WTC11 (cell line): Measurements from ENCODE around the gene NNAT. TPM values are rescaled to one million over a fixed set of nuclear protein-coding genes. Genes with fewer than 3 reads are reported as not detected.

Experiments
- ATAC-seq: fragments of 200-7000 bp; cut with Tn5 transposase; 2 replicates; pipeline ENCODE4 v1.10.0; 2021; ENCODE audit warnings: mild to moderate bottlenecking, moderate library complexity
- CTCF ChIA-PET: fragments of 300-600 bp; sonication (Branson Sonifier 250); formaldehyde crosslinking; loops from one replicate; lab custom pipeline; 2021; ENCODE audit warnings: antibody characterized with exemption; lab: Charles Lee
- POLR2A ChIA-PET: fragments of 350-600 bp; sonication (Branson Sonifier 250); formaldehyde crosslinking; loops from one replicate; lab custom pipeline; 2021; ENCODE audit warnings: antibody characterized with exemption; lab: Charles Lee
- DNase-seq: peaks from one replicate; pipeline ENCODE4 v3.0.0; 2021; ENCODE audit warnings: low spot score
- H3K27ac Mint-ChIP-seq: 2 replicates; pipeline ENCODE4 v1.8.0; 2021; ENCODE audit warnings: mixed read lengths
- H3K27me3 Mint-ChIP-seq: 2 replicates; pipeline ENCODE4 v1.8.0; 2021; ENCODE audit warnings: low read depth, mild to moderate bottlenecking, moderate library complexity, mixed read lengths
- H3K36me3 Mint-ChIP-seq: 2 replicates; pipeline ENCODE4 v1.8.0; 2021; ENCODE audit warnings: mixed read lengths
- H3K4me1 Mint-ChIP-seq: 2 replicates; pipeline ENCODE4 v1.8.0; 2022; ENCODE audit warnings: mixed read lengths
- H3K4me3 Mint-ChIP-seq: 2 replicates; pipeline ENCODE4 v1.8.0; 2021; ENCODE audit warnings: mild to moderate bottlenecking, moderate library complexity, mixed read lengths
- H3K9me3 Mint-ChIP-seq: 2 replicates; pipeline ENCODE4 v1.8.0; 2021; ENCODE audit warnings: mixed read lengths
- ATF1 ChIP-seq: sonication (generic); formaldehyde crosslinking; IDR thresholded peaks from 2 replicates; pipeline ENCODE4 v1.8.1; 2023; ENCODE audit warnings: mild to moderate bottlenecking, moderate library complexity, missing genetic modification reagents
- CREB1 ChIP-seq: sonication (generic); formaldehyde crosslinking; IDR thresholded peaks from 2 replicates; pipeline ENCODE4 v1.8.0; 2023; ENCODE audit warnings: mild to moderate bottlenecking, missing genetic modification reagents
- GRHL2 ChIP-seq: fragments of 250-450 bp; sonication (Bioruptor Pico); IDR thresholded peaks from 2 replicates; pipeline ENCODE4 v1.8.0; 2022; ENCODE audit warnings: mild to moderate bottlenecking, moderate library complexity; ENCODE audit not compliant: insufficient replicate concordance, severe bottlenecking
- GTF2I ChIP-seq: fragments of 250-450 bp; sonication (Bioruptor Pico); conservative IDR thresholded peaks from 2 replicates; pipeline ENCODE4 v1.4.0; 2021; ENCODE audit warnings: mild to moderate bottlenecking
- HMGA2 ChIP-seq: fragments of 250-450 bp; sonication (Bioruptor Pico); IDR thresholded peaks from 2 replicates; pipeline ENCODE4 v1.4.0; 2021; ENCODE audit warnings: mild to moderate bottlenecking, moderate library complexity
- KAT7 ChIP-seq: sonication (generic); formaldehyde crosslinking; IDR thresholded peaks from 2 replicates; pipeline ENCODE4 v1.8.1; 2023; ENCODE audit warnings: missing genetic modification reagents, mild to moderate bottlenecking, borderline replicate concordance
- PRRX2 ChIP-seq: fragments of 250-450 bp; sonication (Bioruptor Pico); IDR thresholded peaks from 2 replicates; pipeline ENCODE4 v1.8.0; 2021; ENCODE audit warnings: mild to moderate bottlenecking
- RELA ChIP-seq: sonication (generic); formaldehyde crosslinking; IDR thresholded peaks from 2 replicates; pipeline ENCODE4 v1.8.1; 2022; ENCODE audit warnings: missing genetic modification reagents, mild to moderate bottlenecking, borderline replicate concordance
- SMAD3 ChIP-seq: sonication (generic); formaldehyde crosslinking; IDR thresholded peaks from 2 replicates; pipeline ENCODE4 v1.8.0; 2022; ENCODE audit warnings: missing genetic modification reagents, mild to moderate bottlenecking, borderline replicate concordance
- TP53 ChIP-seq: sonication (generic); formaldehyde crosslinking; IDR thresholded peaks from 2 replicates; pipeline ENCODE4 v1.8.1; 2023; ENCODE audit warnings: mild to moderate bottlenecking, missing genetic modification reagents
- ZNF396 ChIP-seq: fragments of 250-450 bp; sonication (Bioruptor Pico); IDR thresholded peaks from 2 replicates; pipeline ENCODE4 v1.8.0; 2021; ENCODE audit warnings: mild to moderate bottlenecking, moderate library complexity, borderline replicate concordance
- ZNF671 ChIP-seq: fragments of 250-450 bp; sonication (Bioruptor Pico); IDR thresholded peaks from 2 replicates; pipeline ENCODE4 v1.8.0; 2021; ENCODE audit warnings: mild to moderate bottlenecking
- total RNA-seq: library from RNA; stranded (reverse); gene quantifications from 3 replicates; pipeline ENCODE4 v1.2.3, GENCODE V29; 2021
- TF ChIP-seq, protein P1 (sequence below): sonication (generic); formaldehyde crosslinking; IDR thresholded peaks from 2 replicates; pipeline ENCODE4 v1.8.0; 2023; ENCODE audit warnings: mild to moderate bottlenecking, missing genetic modification reagents
- TF ChIP-seq, protein P2 (sequence below): sonication (generic); formaldehyde crosslinking; IDR thresholded peaks from 2 replicates; pipeline ENCODE4 v1.8.1; 2023; ENCODE audit warnings: mild to moderate bottlenecking, missing genetic modification reagents, moderate library complexity
- TF ChIP-seq, protein P3 (sequence below): sonication (generic); formaldehyde crosslinking; IDR thresholded peaks from 2 replicates; pipeline ENCODE4 v1.8.1; 2022; ENCODE audit warnings: mild to moderate bottlenecking, moderate library complexity, missing genetic modification reagents
- TF ChIP-seq, protein P4 (sequence below): sonication (generic); formaldehyde crosslinking; IDR thresholded peaks from 2 replicates; pipeline ENCODE4 v1.8.1; 2022; ENCODE audit warnings: low read depth, mild to moderate bottlenecking, moderate library complexity, missing genetic modification reagents, borderline replicate concordance
- TF ChIP-seq, protein P5 (sequence below): sonication (generic); formaldehyde crosslinking; IDR thresholded peaks from 2 replicates; pipeline ENCODE4 v1.8.1; 2022; ENCODE audit warnings: low read depth, missing genetic modification reagents, borderline replicate concordance
- TF ChIP-seq, protein P6 (sequence below): fragments of 250-450 bp; sonication (Bioruptor Pico); conservative IDR thresholded peaks from 2 replicates; pipeline ENCODE4 v1.9.0; 2021; ENCODE audit warnings: mild to moderate bottlenecking
- TF ChIP-seq, protein P7 (sequence below): fragments of 200-600 bp; IDR thresholded peaks from 2 replicates; pipeline ENCODE4 v1.8.0; 2022; ENCODE audit warnings: antibody characterized with exemption
- TF ChIP-seq, protein P8 (sequence below): sonication (generic); formaldehyde crosslinking; IDR thresholded peaks from 2 replicates; pipeline ENCODE4 v1.8.0; 2022; ENCODE audit warnings: mild to moderate bottlenecking, missing genetic modification reagents

NNAT gene
- total RNA-seq, 1 experiment from 2014 or later = 90.0 TPM

DNA sequence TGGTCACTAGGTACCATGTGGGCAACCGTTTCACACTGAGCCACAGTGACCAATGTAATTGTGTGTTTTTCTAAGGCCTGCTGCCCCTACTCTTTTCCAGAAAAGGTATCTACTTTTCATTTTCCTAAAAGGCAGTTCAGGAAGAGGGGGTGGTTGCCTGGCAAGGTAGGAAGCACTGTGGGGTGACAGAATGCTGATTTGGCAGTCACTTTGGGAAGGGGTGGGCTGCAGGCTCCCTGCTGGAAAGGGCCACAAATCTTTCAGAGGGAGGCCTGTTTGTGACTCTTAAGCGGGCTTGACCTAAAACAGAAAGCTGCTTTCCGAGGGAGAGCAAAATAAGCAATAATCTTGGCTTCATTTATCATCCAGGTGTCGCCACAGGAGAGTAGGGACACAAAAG is 5.2 kb upstream of the NNAT start:
- DNase-seq = no peak
- no peak for TF ChIP-seq HMGA2 (CRISPR knock-in tag)
- no peak for TF ChIP-seq KAT7 (CRISPR knock-in tag)
- TF ChIP-seq, protein P1, sequence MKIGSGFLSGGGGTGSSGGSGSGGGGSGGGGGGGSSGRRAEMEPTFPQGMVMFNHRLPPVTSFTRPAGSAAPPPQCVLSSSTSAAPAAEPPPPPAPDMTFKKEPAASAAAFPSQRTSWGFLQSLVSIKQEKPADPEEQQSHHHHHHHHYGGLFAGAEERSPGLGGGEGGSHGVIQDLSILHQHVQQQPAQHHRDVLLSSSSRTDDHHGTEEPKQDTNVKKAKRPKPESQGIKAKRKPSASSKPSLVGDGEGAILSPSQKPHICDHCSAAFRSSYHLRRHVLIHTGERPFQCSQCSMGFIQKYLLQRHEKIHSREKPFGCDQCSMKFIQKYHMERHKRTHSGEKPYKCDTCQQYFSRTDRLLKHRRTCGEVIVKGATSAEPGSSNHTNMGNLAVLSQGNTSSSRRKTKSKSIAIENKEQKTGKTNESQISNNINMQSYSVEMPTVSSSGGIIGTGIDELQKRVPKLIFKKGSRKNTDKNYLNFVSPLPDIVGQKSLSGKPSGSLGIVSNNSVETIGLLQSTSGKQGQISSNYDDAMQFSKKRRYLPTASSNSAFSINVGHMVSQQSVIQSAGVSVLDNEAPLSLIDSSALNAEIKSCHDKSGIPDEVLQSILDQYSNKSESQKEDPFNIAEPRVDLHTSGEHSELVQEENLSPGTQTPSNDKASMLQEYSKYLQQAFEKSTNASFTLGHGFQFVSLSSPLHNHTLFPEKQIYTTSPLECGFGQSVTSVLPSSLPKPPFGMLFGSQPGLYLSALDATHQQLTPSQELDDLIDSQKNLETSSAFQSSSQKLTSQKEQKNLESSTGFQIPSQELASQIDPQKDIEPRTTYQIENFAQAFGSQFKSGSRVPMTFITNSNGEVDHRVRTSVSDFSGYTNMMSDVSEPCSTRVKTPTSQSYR (CRISPR knock-in tag) = no peak
- TF ChIP-seq, protein P2, sequence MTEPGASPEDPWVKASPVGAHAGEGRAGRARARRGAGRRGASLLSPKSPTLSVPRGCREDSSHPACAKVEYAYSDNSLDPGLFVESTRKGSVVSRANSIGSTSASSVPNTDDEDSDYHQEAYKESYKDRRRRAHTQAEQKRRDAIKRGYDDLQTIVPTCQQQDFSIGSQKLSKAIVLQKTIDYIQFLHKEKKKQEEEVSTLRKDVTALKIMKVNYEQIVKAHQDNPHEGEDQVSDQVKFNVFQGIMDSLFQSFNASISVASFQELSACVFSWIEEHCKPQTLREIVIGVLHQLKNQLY = no peak
- no peak for TF ChIP-seq TP53
- no peak for TF ChIP-seq GRHL2 (CRISPR knock-in tag)
- TF ChIP-seq ZNF396 (CRISPR knock-in tag) = no peak
- TF ChIP-seq GTF2I (CRISPR knock-in tag) = no peak
- TF ChIP-seq ATF1 (CRISPR knock-in tag) = no peak
- TF ChIP-seq ZNF671 (CRISPR knock-in tag) = no peak
- TF ChIP-seq, protein P3, sequence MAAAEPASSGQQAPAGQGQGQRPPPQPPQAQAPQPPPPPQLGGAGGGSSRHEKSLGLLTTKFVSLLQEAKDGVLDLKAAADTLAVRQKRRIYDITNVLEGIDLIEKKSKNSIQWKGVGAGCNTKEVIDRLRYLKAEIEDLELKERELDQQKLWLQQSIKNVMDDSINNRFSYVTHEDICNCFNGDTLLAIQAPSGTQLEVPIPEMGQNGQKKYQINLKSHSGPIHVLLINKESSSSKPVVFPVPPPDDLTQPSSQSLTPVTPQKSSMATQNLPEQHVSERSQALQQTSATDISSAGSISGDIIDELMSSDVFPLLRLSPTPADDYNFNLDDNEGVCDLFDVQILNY (CRISPR knock-in tag) = no peak
- TF ChIP-seq, protein P4, sequence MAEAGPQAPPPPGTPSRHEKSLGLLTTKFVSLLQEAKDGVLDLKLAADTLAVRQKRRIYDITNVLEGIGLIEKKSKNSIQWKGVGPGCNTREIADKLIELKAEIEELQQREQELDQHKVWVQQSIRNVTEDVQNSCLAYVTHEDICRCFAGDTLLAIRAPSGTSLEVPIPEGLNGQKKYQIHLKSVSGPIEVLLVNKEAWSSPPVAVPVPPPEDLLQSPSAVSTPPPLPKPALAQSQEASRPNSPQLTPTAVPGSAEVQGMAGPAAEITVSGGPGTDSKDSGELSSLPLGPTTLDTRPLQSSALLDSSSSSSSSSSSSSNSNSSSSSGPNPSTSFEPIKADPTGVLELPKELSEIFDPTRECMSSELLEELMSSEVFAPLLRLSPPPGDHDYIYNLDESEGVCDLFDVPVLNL (CRISPR knock-in tag) = no peak
- no peak for TF ChIP-seq CREB1 (CRISPR knock-in tag)
- TF ChIP-seq PRRX2 (CRISPR knock-in tag) = no peak
- TF ChIP-seq SMAD3 (CRISPR knock-in tag) = no peak
- TF ChIP-seq, protein P5, sequence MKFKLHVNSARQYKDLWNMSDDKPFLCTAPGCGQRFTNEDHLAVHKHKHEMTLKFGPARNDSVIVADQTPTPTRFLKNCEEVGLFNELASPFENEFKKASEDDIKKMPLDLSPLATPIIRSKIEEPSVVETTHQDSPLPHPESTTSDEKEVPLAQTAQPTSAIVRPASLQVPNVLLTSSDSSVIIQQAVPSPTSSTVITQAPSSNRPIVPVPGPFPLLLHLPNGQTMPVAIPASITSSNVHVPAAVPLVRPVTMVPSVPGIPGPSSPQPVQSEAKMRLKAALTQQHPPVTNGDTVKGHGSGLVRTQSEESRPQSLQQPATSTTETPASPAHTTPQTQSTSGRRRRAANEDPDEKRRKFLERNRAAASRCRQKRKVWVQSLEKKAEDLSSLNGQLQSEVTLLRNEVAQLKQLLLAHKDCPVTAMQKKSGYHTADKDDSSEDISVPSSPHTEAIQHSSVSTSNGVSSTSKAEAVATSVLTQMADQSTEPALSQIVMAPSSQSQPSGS = no peak
- TF ChIP-seq, protein P6, sequence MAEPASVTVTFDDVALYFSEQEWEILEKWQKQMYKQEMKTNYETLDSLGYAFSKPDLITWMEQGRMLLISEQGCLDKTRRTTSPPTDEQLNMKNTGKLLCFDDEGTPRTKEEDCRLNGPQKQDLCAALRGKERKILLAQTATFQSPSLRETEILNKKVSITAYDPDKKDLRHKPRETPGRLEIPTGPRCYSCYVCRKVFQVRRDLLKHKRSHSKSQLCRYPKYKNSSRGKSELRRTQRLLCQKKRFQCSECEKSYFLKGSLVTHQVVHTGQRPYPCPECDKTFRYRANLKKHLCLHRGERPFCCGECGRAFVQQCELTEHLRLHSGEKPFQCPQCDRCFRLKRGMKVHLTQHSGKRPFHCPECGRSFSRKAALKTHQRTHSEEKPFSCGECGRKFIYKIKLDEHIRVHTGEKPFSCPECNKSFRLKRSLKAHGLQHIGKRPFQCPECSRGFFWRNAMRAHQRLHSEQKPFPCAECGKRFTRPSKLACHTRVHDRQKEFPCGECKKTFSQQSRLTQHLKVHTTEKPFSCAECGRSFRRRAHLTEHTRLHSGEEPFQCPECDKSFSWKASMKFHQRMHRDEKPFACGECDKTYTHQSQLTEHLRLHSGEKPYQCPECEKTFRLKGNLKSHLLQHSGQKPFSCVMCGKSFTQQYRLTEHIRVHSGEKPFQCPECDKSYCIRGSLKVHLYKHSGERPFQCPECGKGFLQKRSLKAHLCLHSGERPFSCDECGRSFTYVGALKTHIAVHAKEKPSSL (CRISPR knock-in tag) = no peak
- TF ChIP-seq, protein P7, sequence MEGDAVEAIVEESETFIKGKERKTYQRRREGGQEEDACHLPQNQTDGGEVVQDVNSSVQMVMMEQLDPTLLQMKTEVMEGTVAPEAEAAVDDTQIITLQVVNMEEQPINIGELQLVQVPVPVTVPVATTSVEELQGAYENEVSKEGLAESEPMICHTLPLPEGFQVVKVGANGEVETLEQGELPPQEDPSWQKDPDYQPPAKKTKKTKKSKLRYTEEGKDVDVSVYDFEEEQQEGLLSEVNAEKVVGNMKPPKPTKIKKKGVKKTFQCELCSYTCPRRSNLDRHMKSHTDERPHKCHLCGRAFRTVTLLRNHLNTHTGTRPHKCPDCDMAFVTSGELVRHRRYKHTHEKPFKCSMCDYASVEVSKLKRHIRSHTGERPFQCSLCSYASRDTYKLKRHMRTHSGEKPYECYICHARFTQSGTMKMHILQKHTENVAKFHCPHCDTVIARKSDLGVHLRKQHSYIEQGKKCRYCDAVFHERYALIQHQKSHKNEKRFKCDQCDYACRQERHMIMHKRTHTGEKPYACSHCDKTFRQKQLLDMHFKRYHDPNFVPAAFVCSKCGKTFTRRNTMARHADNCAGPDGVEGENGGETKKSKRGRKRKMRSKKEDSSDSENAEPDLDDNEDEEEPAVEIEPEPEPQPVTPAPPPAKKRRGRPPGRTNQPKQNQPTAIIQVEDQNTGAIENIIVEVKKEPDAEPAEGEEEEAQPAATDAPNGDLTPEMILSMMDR = no peak
- TF ChIP-seq RELA (CRISPR knock-in tag) = no peak
- TF ChIP-seq, protein P8, sequence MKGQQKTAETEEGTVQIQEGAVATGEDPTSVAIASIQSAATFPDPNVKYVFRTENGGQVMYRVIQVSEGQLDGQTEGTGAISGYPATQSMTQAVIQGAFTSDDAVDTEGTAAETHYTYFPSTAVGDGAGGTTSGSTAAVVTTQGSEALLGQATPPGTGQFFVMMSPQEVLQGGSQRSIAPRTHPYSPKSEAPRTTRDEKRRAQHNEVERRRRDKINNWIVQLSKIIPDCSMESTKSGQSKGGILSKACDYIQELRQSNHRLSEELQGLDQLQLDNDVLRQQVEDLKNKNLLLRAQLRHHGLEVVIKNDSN (CRISPR knock-in tag) = no peak
- no peaks in the 10 kb centered on the region for H3K27me3 Mint-ChIP-seq
- peaks cover 51% of the 10 kb centered on the region for H3K4me1 Mint-ChIP-seq
- H3K27ac Mint-ChIP-seq = no peak overlapping the region; the same call in 1 of the 2 replicates
- H3K4me3 Mint-ChIP-seq = no peak overlapping the region
- peaks cover 36% of the 10 kb centered on the region for H3K36me3 Mint-ChIP-seq
- no peak for ATAC-seq
- ChIA-PET CTCF (interaction anchor here (1.9 kb wide), 1 partner anchor 131 kb away, joined by 4 read pairs; no protein-coding TSS in a partner anchor), POLR2A (no interaction called here)
- no peaks in the 10 kb centered on the region for H3K9me3 Mint-ChIP-seq
